IPS-18a (cell line): ENCODE measurements around the gene KCNMB2.

Source experiments
- H3K27ac ChIP-seq: one replicate; pipeline ENCODE4 v1.5.1; 2013; ENCODE audit warnings: low read length
- H3K27me3 ChIP-seq: one replicate; pipeline ENCODE4 v1.6.1; 2013; ENCODE audit warnings: mild to moderate bottlenecking, low read length; ENCODE audit not compliant: control insufficient read depth, insufficient read depth
- H3K36me3 ChIP-seq: one replicate; pipeline ENCODE4 v1.6.1; 2013; ENCODE audit warnings: low read depth, low read length; ENCODE audit not compliant: control insufficient read depth
- H3K4me1 ChIP-seq: one replicate; pipeline ENCODE4 v1.6.1; 2013; ENCODE audit warnings: low read depth, low read length; ENCODE audit not compliant: control insufficient read depth
- H3K4me3 ChIP-seq: one replicate; pipeline ENCODE4 v1.5.1; 2013; ENCODE audit warnings: low read length
- H3K9ac ChIP-seq: one replicate; pipeline ENCODE4 v1.6.1; 2013; ENCODE audit warnings: mild to moderate bottlenecking, low read length, moderate library complexity
- H3K9me3 ChIP-seq: one replicate; pipeline ENCODE4 v1.6.1; 2013; ENCODE audit warnings: low read depth, low read length; ENCODE audit not compliant: control insufficient read depth

Gene KCNMB2

GRCh38 chr3:178768072-178768864 is 232.0 kb downstream of the KCNMB2 start:
- H3K9ac ChIP-seq: no peak overlapping the region
- H3K9me3 ChIP-seq: no peaks in the 10 kb centered on the region
- H3K36me3 ChIP-seq: no peaks in the 10 kb centered on the region
- H3K4me3 ChIP-seq: no peak overlapping the region
- H3K4me1 ChIP-seq: peaks cover 6% of the 10 kb centered on the region
- no peaks in the 10 kb centered on the region for H3K27me3 ChIP-seq
- H3K27ac ChIP-seq: no peak overlapping the region

GRCh38 chr3:178771511-178771910 is 235.3 kb downstream of the KCNMB2 start:
- H3K4me1 ChIP-seq: peaks cover 6% of the 10 kb centered on the region
- no peaks in the 10 kb centered on the region for H3K27me3 ChIP-seq
- H3K9me3 ChIP-seq: no peaks in the 10 kb centered on the region
- H3K27ac ChIP-seq: no peak overlapping the region
- H3K9ac ChIP-seq: no peak overlapping the region
- no peaks in the 10 kb centered on the region for H3K36me3 ChIP-seq
- no peak overlapping the region for H3K4me3 ChIP-seq

- Histone ChIP-seq H3K27ac (no peak overlapping the region), H3K9ac (no peak overlapping the region), H3K4me1 (peaks cover 6% of the 10 kb centered on the region), H3K9me3 (no peaks in the 10 kb centered on the region), H3K36me3 (no peaks in the 10 kb centered on the region), H3K4me3 (no peak overlapping the region), H3K27me3 (no peaks in the 10 kb centered on the region)
Observed at GRCh38 chr3:178772746-178773145, 236.5 kb downstream of the KCNMB2 start.

GRCh38 chr3:178773358-178773757 is 237.1 kb downstream of the KCNMB2 start:
- Histone ChIP-seq H3K4me3 (no peak overlapping the region), H3K4me1 (peaks cover 6% of the 10 kb centered on the region), H3K27me3 (no peaks in the 10 kb centered on the region), H3K36me3 (no peaks in the 10 kb centered on the region), H3K9me3 (no peaks in the 10 kb centered on the region), H3K9ac (no peak overlapping the region), H3K27ac (no peak overlapping the region)

- no peak overlapping the region for H3K9ac ChIP-seq
- no peaks in the 10 kb centered on the region for H3K27me3 ChIP-seq
- H3K9me3 ChIP-seq: no peaks in the 10 kb centered on the region
- no peak overlapping the region for H3K27ac ChIP-seq
- H3K4me3 ChIP-seq: no peak overlapping the region
- H3K4me1 ChIP-seq: no peaks in the 10 kb centered on the region
- no peaks in the 10 kb centered on the region for H3K36me3 ChIP-seq
Observed at GRCh38 chr3:178777718-178778411, 241.6 kb downstream of the KCNMB2 start.

GRCh38 chr3:178778589-178778988 is 242.4 kb downstream of the KCNMB2 start:
- H3K4me3 ChIP-seq: no peak overlapping the region
- no peaks in the 10 kb centered on the region for H3K27me3 ChIP-seq
- no peak overlapping the region for H3K9ac ChIP-seq
- H3K9me3 ChIP-seq: no peaks in the 10 kb centered on the region
- no peak overlapping the region for H3K27ac ChIP-seq
- no peaks in the 10 kb centered on the region for H3K36me3 ChIP-seq
- no peaks in the 10 kb centered on the region for H3K4me1 ChIP-seq

- H3K4me1 ChIP-seq: no peaks in the 10 kb centered on the region
- no peak overlapping the region for H3K9ac ChIP-seq
- no peaks in the 10 kb centered on the region for H3K36me3 ChIP-seq
Observed at GRCh38 chr3:178785961-178786360, 249.7 kb downstream of the KCNMB2 start.

GRCh38 chr3:178787960-178788359 is 251.7 kb downstream of the KCNMB2 start:
- H3K9ac ChIP-seq: no peak overlapping the region
- H3K4me3 ChIP-seq: no peak overlapping the region
- H3K27ac ChIP-seq: no peak overlapping the region
- H3K27me3 ChIP-seq: no peaks in the 10 kb centered on the region
- no peaks in the 10 kb centered on the region for H3K4me1 ChIP-seq
- H3K9me3 ChIP-seq: no peaks in the 10 kb centered on the region
- no peaks in the 10 kb centered on the region for H3K36me3 ChIP-seq

More at GRCh38 chr3:178785961-178786360, 249.7 kb downstream of the KCNMB2 start:
- H3K27ac ChIP-seq: no peak overlapping the region
- no peak overlapping the region for H3K4me3 ChIP-seq
- no peaks in the 10 kb centered on the region for H3K27me3 ChIP-seq
- H3K9me3 ChIP-seq: no peaks in the 10 kb centered on the region

GRCh38 chr3:178794711-178795110 is 258.5 kb downstream of the KCNMB2 start:
- Histone ChIP-seq H3K27me3 (no peaks in the 10 kb centered on the region), H3K27ac (no peak overlapping the region), H3K9ac (no peak overlapping the region), H3K4me1 (no peaks in the 10 kb centered on the region), H3K4me3 (no peak overlapping the region), H3K36me3 (no peaks in the 10 kb centered on the region), H3K9me3 (no peaks in the 10 kb centered on the region)

- H3K36me3 ChIP-seq: no peaks in the 10 kb centered on the region
- no peaks in the 10 kb centered on the region for H3K4me1 ChIP-seq
- H3K27me3 ChIP-seq: no peaks in the 10 kb centered on the region
- no peak overlapping the region for H3K4me3 ChIP-seq
- no peaks in the 10 kb centered on the region for H3K9me3 ChIP-seq
- no peak overlapping the region for H3K9ac ChIP-seq
- no peak overlapping the region for H3K27ac ChIP-seq
Observed at GRCh38 chr3:178795349-178795748, 259.1 kb downstream of the KCNMB2 start.

GRCh38 chr3:178802259-178802658 is 266.0 kb downstream of the KCNMB2 start:
- Histone ChIP-seq H3K9ac (no peak overlapping the region), H3K9me3 (no peaks in the 10 kb centered on the region), H3K4me1 (peaks cover 4% of the 10 kb centered on the region), H3K27me3 (no peaks in the 10 kb centered on the region), H3K36me3 (no peaks in the 10 kb centered on the region), H3K4me3 (no peak overlapping the region), H3K27ac (no peak overlapping the region)
